GM12878 (cell line): ENCODE results near the gene DYNLL1. TPM values are rescaled to one million over a fixed set of nuclear protein-coding genes. Genes with fewer than 3 reads are reported as not detected.

Experiments
- ATAC-seq: fragments of 200-7000 bp; cut with Tn5 transposase; 3 replicates; pipeline ENCODE4 v1.9.1; 2020; ENCODE audit warnings: mild to moderate bottlenecking, moderate library complexity
- BruUV-seq: library from RNA; stranded (reverse); fragments of 400-500 nt; replicated peaks from 2 replicates; lab custom pipeline; 2021; lab: Mats Ljungman, UMichigan
- CTCF ChIA-PET: fragments of 300-600 bp; sonication (Branson Sonifier 250); formaldehyde crosslinking; extraction: SDS; loops from one replicate; lab custom pipeline; 2021; ENCODE audit warnings: inconsistent platforms; lab: Yijun Ruan, JAX
- POLR2A ChIA-PET: fragments of 350-600 bp; formaldehyde crosslinking; extraction: SDS; loops from one replicate; lab custom pipeline; 2021; ENCODE audit warnings: inconsistent platforms; lab: Charles Lee
- RAD21 ChIA-PET: fragments of 300-600 bp; sonication (Branson Sonifier 250); formaldehyde crosslinking; loops from one replicate; lab custom pipeline; 2023; ENCODE audit warnings: antibody characterized with exemption; ENCODE audit not compliant: unreplicated experiment; lab: Charles Lee
- SMC1A ChIA-PET: fragments of 300-600 bp; sonication (Branson Sonifier 250); formaldehyde crosslinking; loops from one replicate; lab custom pipeline; 2023; ENCODE audit not compliant: unreplicated experiment, uncharacterized antibody; lab: Charles Lee
- DNase-seq: peaks from one replicate; pipeline ENCODE4 v3.0.0-alpha.2; 2011; ENCODE audit warnings: low read depth, low spot score
- FAIRE-seq: peaks from 3 replicates; lab custom pipeline; 2011; peaks lifted over from hg19 to GRCh38; lab: Jason Lieb, UNC
- H2AFZ ChIP-seq: 2 replicates; pipeline ENCODE4 v1.6.0; 2011; ENCODE audit warnings: low read depth, low read length, control low read depth; ENCODE audit not compliant: control insufficient read depth
- H3K27ac ChIP-seq: 2 replicates; pipeline ENCODE4 v1.5.1; 2011; ENCODE audit warnings: control low read depth; ENCODE audit not compliant: control insufficient read depth, insufficient read depth
- H3K27me3 ChIP-seq, 2 experiments: replicated peaks in 1 of 2; 2 replicates each; pipeline versions ENCODE4 v1.6.0 to v1.6.1; 2011; ENCODE audit warnings: low read length in 1 of 2; ENCODE audit not compliant: control insufficient read depth in 2 of 2, insufficient read depth in 2 of 2
- H3K36me3 ChIP-seq, 2 experiments: 2 replicates each; pipeline ENCODE4 v1.5.1; 2011; ENCODE audit warnings: low read length in 1 of 2; ENCODE audit not compliant: control insufficient read depth in 2 of 2, insufficient read depth in 2 of 2
- H3K4me1 ChIP-seq: 2 replicates; pipeline ENCODE4 v1.6.1; 2011; ENCODE audit warnings: mild to moderate bottlenecking, low read length, moderate library complexity, mixed read lengths; ENCODE audit not compliant: control insufficient read depth, insufficient read depth
- H3K4me2 ChIP-seq: 2 replicates; pipeline ENCODE4 v1.6.0; 2011; ENCODE audit warnings: control low read depth; ENCODE audit not compliant: control insufficient read depth, insufficient read depth
- H3K4me3 ChIP-seq: fragments of 200-600 bp; sonication (generic); 2 replicates; pipeline ENCODE4 v1.5.1; 2016
- H3K79me2 ChIP-seq: 2 replicates; pipeline ENCODE4 v1.6.0; 2011; ENCODE audit warnings: low read length; ENCODE audit not compliant: control insufficient read depth, insufficient read depth
- H3K9ac ChIP-seq: 2 replicates; pipeline ENCODE4 v1.8.0; 2011; ENCODE audit warnings: low read length, control low read depth, mixed read lengths; ENCODE audit not compliant: control insufficient read depth, insufficient read depth
- H3K9me3 ChIP-seq: replicated peaks from 3 replicates; pipeline ENCODE4 v1.5.1; 2011; ENCODE audit warnings: mild to moderate bottlenecking, low read length; ENCODE audit not compliant: control insufficient read depth, insufficient read depth
- H4K20me1 ChIP-seq: 2 replicates; pipeline ENCODE4 v1.6.0; 2011; ENCODE audit not compliant: control insufficient read depth, insufficient read depth
- BCL11A ChIP-seq: IDR thresholded peaks from 2 replicates; pipeline ENCODE4 v1.6.1; 2011; ENCODE audit warnings: low read depth, low read length
- CHD1 ChIP-seq: IDR thresholded peaks from 2 replicates; pipeline ENCODE4 v1.6.1; 2012; ENCODE audit warnings: low read depth, low read length, improper control_type of control experiment
- POLR2A ChIP-seq: IDR thresholded peaks from 2 replicates; pipeline ENCODE4 v1.6.1; 2011; ENCODE audit warnings: low read depth, mild to moderate bottlenecking, low read length
- POLR2AphosphoS5 ChIP-seq: IDR thresholded peaks from 2 replicates; pipeline ENCODE4 v1.6.1; 2011; ENCODE audit warnings: mild to moderate bottlenecking, low read length, inconsistent platforms
- RFX5 ChIP-seq: IDR thresholded peaks from 2 replicates; pipeline ENCODE4 v1.6.1; 2011; ENCODE audit warnings: low read depth, low read length, improper control_type of control experiment
- STAT3 ChIP-seq: IDR thresholded peaks from 2 replicates; pipeline ENCODE4 v1.6.1; 2011; ENCODE audit warnings: low read depth, low read length, improper control_type of control experiment
- WGBS: methylation state at CpG from one replicate; pipeline ENCODE4 v1.1.6; 2016; ENCODE audit warnings: low lambda C conversion rate; ENCODE audit not compliant: insufficient replicate concordance, insufficient coverage; ENCODE audit errors: missing lambda C conversion rate; 5-methylcytosine and 5-hydroxymethylcytosine counted together
- in situ Hi-C: fragments of 300-500 bp; cut with MboI; formaldehyde crosslinking; loops from 9 replicates; pipeline ENCODE4 v1.14.3; 2018; ENCODE audit warnings: mixed read lengths
- intact Hi-C: fragments of 100-400 bp; cut with micrococcal nuclease; formaldehyde crosslinking; loops from one replicate; pipeline ENCODE4 v1.14.2; 2022; ENCODE audit not compliant: unreplicated experiment
- polyA plus RNA-seq, 11 experiments: library from polyadenylated mRNA; depleted of rRNA in 4 of 11; unstranded in 6 of 11; stranded (reverse) in 5 of 11; fragments of >200 nt; fragmentation: Nextera tagmentation in 4 of 11; fragmentation: Illumina TruSeq in 1 of 11; extraction: Ambion mirVana in 4 of 11; extraction: Trizol in 1 of 11; gene quantifications; 1 replicate in 1 of 11; 2 replicates in 10 of 11; pipeline versions ENCODE4 v1.2.1 to v1.2.3, GENCODE V29; 2011 to 2016; ENCODE audit warnings: inconsistent platforms in 2 of 11, missing spikeins in 2 of 11, low read depth in 1 of 11
- total RNA-seq, 4 experiments: library from RNA; depleted of rRNA in 3 of 4; stranded (reverse); fragments of >200 nt in 3 of 4; fragmentation: Illumina TruSeq in 1 of 4; extraction: Trizol in 1 of 4; gene quantifications; 2 replicates each; pipeline versions ENCODE4 v1.2.1 to v1.2.3, GENCODE V29; 2013 to 2021
- TF ChIP-seq, protein P1 (sequence below): fragments of 450-650 bp; conservative IDR thresholded peaks from 2 replicates; pipeline ENCODE4 v1.6.1; 2017; ENCODE audit warnings: mild to moderate bottlenecking, moderate library complexity
- TF ChIP-seq, protein P2 (sequence below): fragments of 450-650 bp; IDR thresholded peaks from 2 replicates; pipeline ENCODE4 v1.6.1; 2018; ENCODE audit warnings: borderline replicate concordance, mild to moderate bottlenecking; ENCODE audit not compliant: partially characterized antibody

The DYNLL1 gene
- total and polyA plus RNA-seq, 10 of the 15 experiments (the other 5 are each of a cell fraction or from before 2014, with no cell fraction given): 239 to 796 (median 379) TPM

DNA sequence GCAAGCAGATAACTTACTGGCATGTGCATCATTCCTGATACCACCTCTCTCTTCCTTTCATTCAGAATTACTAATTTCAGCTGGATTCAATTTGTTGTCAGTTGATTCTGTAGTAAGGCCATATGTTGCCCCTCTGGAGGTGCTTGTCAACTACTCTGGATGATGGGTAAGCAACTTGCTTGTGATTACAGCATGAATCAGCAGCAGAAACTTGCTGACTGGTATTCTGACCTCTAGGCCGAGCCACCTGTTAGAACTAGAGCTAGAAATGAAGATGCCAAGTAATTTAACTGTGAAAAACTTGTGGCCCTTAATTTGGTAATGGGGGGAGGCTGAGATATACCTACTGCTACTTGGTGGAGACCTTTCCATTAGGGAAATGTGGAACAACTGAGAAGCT lies 43.4 kb downstream of the DYNLL1 start (continued):
- TF ChIP-seq POLR2AphosphoS5: no peak
- TF ChIP-seq, all 136 proteins: peak for 0

DNA sequence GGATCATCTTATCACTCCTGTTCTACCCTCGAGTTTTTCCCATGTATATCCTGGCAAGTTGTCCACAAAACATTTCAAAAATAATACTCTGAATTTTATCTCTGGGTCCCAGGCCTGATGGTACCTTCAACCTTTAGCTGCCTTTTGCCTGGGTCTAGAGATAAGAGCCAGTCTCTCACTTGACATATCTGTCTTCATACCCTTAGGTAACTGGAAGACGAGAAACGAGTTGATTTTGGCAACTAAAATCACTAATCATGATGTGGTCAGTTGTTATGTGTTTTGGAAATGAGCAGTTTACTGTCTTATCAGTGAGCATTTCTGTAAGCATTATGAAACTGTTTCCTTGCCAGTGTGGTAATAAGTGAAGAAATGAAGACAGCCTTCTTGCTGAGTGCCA lies 44.5 kb downstream of the DYNLL1 start:
- Histone ChIP-seq H3K27me3 (no peaks in the 10 kb centered on the region), H3K9ac (no peak overlapping the region), H3K4me1 (peaks cover 21% of the 10 kb centered on the region), H2AFZ (no peak overlapping the region), H4K20me1 (peaks cover 5% of the 10 kb centered on the region; the same call in 1 of the 2 replicates), H3K79me2 (peaks cover 77% of the 10 kb centered on the region), H3K4me2 (no peak overlapping the region), H3K4me3 (no peak overlapping the region), H3K36me3 (peaks cover 3 to 21% of the 10 kb centered on the region in 2 experiments), H3K9me3 (no peaks in the 10 kb centered on the region), H3K27ac (no peak overlapping the region)
- POLR2A ChIA-PET: interaction anchor here (0.7 kb wide), 1 partner anchor 65 kb away, joined by 3 read pairs; no protein-coding TSS in a partner anchor
- in situ Hi-C loops (no loop called here), intact Hi-C loops (no loop called here)
- no TSS peak for BruUV-seq
- ATAC-seq: no peak
- 52% methylated on average over 3 of the region's 3 CpGs for whole genome bisulfite sequencing
- TF ChIP-seq, protein P1, sequence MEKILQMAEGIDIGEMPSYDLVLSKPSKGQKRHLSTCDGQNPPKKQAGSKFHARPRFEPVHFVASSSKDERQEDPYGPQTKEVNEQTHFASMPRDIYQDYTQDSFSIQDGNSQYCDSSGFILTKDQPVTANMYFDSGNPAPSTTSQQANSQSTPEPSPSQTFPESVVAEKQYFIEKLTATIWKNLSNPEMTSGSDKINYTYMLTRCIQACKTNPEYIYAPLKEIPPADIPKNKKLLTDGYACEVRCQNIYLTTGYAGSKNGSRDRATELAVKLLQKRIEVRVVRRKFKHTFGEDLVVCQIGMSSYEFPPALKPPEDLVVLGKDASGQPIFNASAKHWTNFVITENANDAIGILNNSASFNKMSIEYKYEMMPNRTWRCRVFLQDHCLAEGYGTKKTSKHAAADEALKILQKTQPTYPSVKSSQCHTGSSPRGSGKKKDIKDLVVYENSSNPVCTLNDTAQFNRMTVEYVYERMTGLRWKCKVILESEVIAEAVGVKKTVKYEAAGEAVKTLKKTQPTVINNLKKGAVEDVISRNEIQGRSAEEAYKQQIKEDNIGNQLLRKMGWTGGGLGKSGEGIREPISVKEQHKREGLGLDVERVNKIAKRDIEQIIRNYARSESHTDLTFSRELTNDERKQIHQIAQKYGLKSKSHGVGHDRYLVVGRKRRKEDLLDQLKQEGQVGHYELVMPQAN: no peak
- no peak for FAIRE-seq
- no peak for DNase-seq
- CTCF ChIA-PET: no interaction called here
- RAD21 ChIA-PET: interaction anchor here (0.7 kb wide), 1 partner anchor 82 kb away, joined by 3 read pairs; no protein-coding TSS in a partner anchor
- SMC1A ChIA-PET: no interaction called here

DNA sequence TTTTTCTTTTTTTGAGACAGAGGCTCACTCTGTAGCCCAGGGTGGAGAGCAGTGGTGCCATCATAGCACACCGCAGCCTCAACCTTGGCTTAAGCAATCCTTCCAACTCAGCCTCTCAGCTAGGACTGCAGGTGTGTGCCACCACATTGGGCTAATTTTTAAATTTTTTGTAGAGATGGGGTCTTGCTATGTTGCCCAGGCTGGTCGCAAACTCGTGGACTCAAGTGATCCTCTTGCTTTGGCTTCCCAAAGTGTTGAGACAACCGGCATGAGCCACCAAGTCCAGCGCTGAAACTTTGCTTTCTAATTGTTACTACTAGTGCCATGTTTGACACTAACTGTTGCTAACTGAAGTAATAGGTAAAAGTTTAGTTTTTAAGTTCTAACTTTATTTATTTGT lies 46.3 kb downstream of the DYNLL1 start:
- Histone ChIP-seq H3K4me2 (no peak overlapping the region), H3K4me1 (peaks cover 15% of the 10 kb centered on the region), H2AFZ (no peak overlapping the region), H3K27ac (no peak overlapping the region), H3K4me3 (no peak overlapping the region), H3K9ac (no peak overlapping the region), H3K27me3 (no peaks in the 10 kb centered on the region), H3K9me3 (no peaks in the 10 kb centered on the region), H4K20me1 (peaks cover 1% of the 10 kb centered on the region), H3K79me2 (peaks cover 66% of the 10 kb centered on the region), H3K36me3 (peaks cover 8 to 20% of the 10 kb centered on the region in 2 experiments)
- intact Hi-C loops: no loop called here
- ChIA-PET POLR2A (interaction anchor here (0.6 to 0.8 kb wide), 2 partner anchors 8 to 101 kb away, joined by 3 to 5 read pairs; no protein-coding TSS in a partner anchor), SMC1A (no interaction called here), CTCF (no interaction called here), RAD21 (no interaction called here)
- BruUV-seq: no TSS peak
- 98% methylated on average over 5 of the region's 5 CpGs for WGBS
- in situ Hi-C loops: no loop called here
- no peak for DNase-seq
- no peak for ATAC-seq
- FAIRE-seq: no peak
- TF ChIP-seq CHD1 (no peak), POLR2A (no peak), STAT3 (no peak), RFX5 (no peak), BCL11A (no peak)
- TF ChIP-seq, protein P1: no peak
- TF ChIP-seq, protein P2, sequence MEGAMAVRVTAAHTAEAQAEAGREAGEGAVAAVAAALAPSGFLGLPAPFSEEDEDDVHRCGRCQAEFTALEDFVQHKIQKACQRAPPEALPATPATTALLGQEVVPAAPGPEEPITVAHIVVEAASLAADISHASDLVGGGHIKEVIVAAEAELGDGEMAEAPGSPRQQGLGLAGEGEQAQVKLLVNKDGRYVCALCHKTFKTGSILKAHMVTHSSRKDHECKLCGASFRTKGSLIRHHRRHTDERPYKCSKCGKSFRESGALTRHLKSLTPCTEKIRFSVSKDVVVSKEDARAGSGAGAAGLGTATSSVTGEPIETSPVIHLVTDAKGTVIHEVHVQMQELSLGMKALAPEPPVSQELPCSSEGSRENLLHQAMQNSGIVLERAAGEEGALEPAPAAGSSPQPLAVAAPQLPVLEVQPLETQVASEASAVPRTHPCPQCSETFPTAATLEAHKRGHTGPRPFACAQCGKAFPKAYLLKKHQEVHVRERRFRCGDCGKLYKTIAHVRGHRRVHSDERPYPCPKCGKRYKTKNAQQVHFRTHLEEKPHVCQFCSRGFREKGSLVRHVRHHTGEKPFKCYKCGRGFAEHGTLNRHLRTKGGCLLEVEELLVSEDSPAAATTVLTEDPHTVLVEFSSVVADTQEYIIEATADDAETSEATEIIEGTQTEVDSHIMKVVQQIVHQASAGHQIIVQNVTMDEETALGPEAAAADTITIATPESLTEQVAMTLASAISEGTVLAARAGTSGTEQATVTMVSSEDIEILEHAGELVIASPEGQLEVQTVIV: no peak
